Measurements from ENCODE around the gene KNSTRN.

Gene KNSTRN

DNA sequence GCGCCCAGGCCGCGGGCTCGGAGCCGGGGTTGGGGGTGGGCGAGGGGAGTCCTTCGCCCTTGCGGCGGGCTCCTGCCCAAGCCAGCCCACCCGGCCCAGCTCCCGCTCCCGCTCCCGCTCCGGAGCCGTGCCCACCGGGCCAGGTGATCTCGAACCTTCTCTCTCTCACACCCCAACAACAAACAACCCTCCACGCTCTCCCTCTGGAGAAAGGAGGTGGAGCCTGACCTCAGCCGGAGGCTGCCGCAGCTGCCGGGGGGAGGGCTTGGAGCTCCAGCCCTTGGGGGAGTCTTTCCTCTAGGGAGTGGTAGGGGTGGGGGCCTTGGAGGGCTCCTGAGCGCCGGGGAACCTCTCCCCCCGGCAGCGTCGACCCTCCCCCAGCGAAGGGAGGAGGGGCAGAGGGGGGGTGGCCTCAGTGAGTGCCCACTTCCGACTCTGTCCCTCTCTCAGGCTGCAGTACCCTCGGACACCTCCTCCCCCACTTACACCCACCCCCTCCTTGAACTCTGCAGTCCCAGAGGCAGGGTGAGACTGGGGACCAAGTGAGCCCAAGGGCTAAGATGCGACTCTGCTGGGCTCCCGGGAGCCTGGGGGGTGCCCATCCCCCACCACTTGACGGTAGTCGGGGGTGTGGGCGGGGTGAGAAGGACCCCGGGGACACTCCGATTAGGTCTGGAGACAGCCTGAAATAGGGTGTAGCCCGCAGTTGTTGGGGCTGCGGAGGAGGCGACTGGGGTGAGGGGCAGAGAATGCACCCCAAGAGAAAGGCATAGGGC is 53.8 kb downstream of the KNSTRN start:
- TF ChIP-seq, protein P1, sequence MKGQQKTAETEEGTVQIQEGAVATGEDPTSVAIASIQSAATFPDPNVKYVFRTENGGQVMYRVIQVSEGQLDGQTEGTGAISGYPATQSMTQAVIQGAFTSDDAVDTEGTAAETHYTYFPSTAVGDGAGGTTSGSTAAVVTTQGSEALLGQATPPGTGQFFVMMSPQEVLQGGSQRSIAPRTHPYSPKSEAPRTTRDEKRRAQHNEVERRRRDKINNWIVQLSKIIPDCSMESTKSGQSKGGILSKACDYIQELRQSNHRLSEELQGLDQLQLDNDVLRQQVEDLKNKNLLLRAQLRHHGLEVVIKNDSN (IDR thresholded peaks at IDR 0.05) = no peak
- TF ChIP-seq ZBTB7A (IDR thresholded peaks at IDR 0.05; ENCODE audit: low read depth) = no peak
- no peak for TF ChIP-seq TEAD4 (IDR thresholded peaks at IDR 0.05)
- TF ChIP-seq EP300 (IDR thresholded peaks at IDR 0.05; ENCODE audit: borderline replicate concordance) = no peak
- TF ChIP-seq CEBPB (IDR thresholded peaks at IDR 0.05) = no peak
- no peak for TF ChIP-seq EGR1 (IDR thresholded peaks at IDR 0.05)
- TF ChIP-seq, protein P2, sequence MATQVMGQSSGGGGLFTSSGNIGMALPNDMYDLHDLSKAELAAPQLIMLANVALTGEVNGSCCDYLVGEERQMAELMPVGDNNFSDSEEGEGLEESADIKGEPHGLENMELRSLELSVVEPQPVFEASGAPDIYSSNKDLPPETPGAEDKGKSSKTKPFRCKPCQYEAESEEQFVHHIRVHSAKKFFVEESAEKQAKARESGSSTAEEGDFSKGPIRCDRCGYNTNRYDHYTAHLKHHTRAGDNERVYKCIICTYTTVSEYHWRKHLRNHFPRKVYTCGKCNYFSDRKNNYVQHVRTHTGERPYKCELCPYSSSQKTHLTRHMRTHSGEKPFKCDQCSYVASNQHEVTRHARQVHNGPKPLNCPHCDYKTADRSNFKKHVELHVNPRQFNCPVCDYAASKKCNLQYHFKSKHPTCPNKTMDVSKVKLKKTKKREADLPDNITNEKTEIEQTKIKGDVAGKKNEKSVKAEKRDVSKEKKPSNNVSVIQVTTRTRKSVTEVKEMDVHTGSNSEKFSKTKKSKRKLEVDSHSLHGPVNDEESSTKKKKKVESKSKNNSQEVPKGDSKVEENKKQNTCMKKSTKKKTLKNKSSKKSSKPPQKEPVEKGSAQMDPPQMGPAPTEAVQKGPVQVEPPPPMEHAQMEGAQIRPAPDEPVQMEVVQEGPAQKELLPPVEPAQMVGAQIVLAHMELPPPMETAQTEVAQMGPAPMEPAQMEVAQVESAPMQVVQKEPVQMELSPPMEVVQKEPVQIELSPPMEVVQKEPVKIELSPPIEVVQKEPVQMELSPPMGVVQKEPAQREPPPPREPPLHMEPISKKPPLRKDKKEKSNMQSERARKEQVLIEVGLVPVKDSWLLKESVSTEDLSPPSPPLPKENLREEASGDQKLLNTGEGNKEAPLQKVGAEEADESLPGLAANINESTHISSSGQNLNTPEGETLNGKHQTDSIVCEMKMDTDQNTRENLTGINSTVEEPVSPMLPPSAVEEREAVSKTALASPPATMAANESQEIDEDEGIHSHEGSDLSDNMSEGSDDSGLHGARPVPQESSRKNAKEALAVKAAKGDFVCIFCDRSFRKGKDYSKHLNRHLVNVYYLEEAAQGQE (IDR thresholded peaks at IDR 0.05; ENCODE audit: low read depth) = no peak
- TF ChIP-seq FOXM1 (IDR thresholded peaks at IDR 0.05; ENCODE audit: borderline replicate concordance, low read depth) = no peak
- TF ChIP-seq CREB1 (IDR thresholded peaks at IDR 0.05; ENCODE audit: low read depth) = no peak
- no peak for TF ChIP-seq TAF1 (IDR thresholded peaks at IDR 0.05; ENCODE audit: low read depth)
- no peak for TF ChIP-seq RAD21 (IDR thresholded peaks at IDR 0.05; ENCODE audit: low read depth)
- no peak for TF ChIP-seq NFIC (IDR thresholded peaks at IDR 0.05)
- no peak for TF ChIP-seq YY1 (IDR thresholded peaks at IDR 0.05; ENCODE audit: low read depth)
- no peak for TF ChIP-seq TCF12 (IDR thresholded peaks at IDR 0.05; ENCODE audit: low read depth)
- TF ChIP-seq, protein P3, sequence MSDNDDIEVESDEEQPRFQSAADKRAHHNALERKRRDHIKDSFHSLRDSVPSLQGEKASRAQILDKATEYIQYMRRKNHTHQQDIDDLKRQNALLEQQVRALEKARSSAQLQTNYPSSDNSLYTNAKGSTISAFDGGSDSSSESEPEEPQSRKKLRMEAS (IDR thresholded peaks at IDR 0.05) = no peak

DNA sequence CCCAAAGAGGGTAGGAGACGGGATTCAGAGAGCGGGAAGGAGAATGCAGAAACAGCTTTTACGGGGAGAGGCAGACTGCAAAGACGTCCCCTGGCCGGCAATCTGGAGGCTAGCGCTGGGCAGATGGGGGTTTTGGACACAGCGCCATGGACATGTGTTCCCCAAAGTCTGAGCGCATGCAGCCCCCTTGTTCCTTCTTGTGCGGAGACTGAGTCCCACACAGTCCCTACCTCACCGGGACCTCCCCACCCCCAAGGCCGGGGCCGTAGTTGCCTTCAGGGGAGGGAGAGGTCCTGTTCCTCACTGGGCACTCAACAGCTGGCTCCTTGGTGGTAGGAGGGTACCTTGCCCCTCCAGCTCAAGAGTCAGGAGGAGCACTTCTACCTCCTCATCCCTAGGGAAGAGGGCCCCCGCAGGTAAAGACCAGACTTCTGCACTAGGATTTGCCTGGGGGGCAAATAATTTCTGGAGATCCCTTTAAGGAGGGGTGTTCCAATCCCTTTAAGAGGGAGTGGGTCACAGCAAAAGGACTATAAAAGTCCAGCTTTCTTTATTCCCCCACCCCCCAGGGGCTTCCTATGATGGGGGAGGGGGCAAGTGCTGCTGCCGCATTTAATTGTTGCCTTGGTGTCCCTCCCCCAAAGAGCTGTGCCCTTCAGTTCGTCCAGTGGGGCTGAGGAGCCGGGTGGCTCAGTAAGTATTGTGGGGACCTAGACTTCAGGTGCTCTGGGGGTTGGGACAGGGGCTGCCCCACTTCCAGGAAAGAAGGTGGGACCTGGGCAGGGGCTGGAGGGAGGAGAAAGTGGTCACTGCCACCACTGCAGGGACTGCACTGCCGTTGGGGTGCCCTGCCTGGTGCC is 54.6 kb downstream of the KNSTRN start:
- TF ChIP-seq, protein P1 (IDR thresholded peaks at IDR 0.05) = no peak
- TF ChIP-seq RAD21 (IDR thresholded peaks at IDR 0.05; ENCODE audit: low read depth) (no peak), EP300 (IDR thresholded peaks at IDR 0.05; ENCODE audit: borderline replicate concordance) (no peak), EGR1 (IDR thresholded peaks at IDR 0.05) (no peak), YY1 (IDR thresholded peaks at IDR 0.05; ENCODE audit: low read depth) (no peak)
- TF ChIP-seq, protein P2 (IDR thresholded peaks at IDR 0.05; ENCODE audit: low read depth) = no peak

DNA sequence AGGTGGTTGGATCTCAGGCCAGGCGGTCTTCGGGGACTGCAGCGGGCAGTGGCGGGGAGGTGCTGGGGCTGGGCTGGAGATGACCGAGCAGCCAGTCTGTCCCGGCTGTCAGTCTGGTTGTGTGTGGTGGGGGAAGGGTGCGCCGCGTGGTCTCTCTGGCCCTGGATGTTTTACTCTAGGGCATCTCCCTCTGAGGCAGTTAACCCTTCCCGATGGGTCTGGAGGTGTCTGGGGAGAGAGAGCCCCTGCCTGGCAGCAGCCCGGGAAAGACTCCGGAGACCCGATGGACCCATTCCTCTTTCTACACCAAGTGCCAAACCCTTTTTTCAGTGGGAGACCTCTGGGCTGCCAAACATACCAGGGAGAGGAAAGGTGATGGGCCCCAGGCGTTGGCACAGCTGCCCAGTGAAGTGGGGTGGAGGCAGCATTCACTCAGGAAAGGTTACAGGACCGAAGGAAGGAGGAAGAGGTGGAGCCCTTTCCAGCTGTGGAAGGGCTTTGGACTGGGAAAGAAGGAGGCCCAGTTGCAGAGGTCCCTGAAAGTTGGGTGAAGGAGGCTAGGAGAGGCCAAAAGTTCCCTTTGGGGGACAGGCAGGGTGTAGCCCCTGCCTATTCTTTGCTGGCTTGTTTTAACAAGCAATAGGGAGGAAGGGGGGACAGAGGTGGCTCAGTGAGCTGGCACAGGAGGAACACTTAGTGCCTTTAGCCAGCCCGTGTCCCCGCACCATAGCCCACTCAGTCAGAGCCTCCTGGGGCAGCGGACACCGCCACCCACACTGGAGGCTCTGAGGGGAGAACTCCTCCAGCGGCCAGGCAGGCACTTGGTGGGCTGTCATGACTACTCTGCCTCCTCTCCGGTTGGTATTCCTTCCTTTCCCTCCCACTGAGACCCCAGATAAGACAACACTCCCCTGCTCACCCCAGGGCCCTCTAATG is 55.5 kb downstream of the KNSTRN start:
- TF ChIP-seq TAF1 (IDR thresholded peaks at IDR 0.05; ENCODE audit: low read depth) (no peak), TEAD4 (IDR thresholded peaks at IDR 0.05) (no peak), EGR1 (IDR thresholded peaks at IDR 0.05) (no peak), FOXM1 (IDR thresholded peaks at IDR 0.05; ENCODE audit: borderline replicate concordance, low read depth) (no peak), ZBTB7A (IDR thresholded peaks at IDR 0.05; ENCODE audit: low read depth) (no peak), YY1 (IDR thresholded peaks at IDR 0.05; ENCODE audit: low read depth) (no peak), EP300 (IDR thresholded peaks at IDR 0.05; ENCODE audit: borderline replicate concordance) (no peak), CEBPB (IDR thresholded peaks at IDR 0.05) (no peak), NFIC (IDR thresholded peaks at IDR 0.05) (no peak), TCF12 (IDR thresholded peaks at IDR 0.05; ENCODE audit: low read depth) (no peak), RAD21 (IDR thresholded peaks at IDR 0.05; ENCODE audit: low read depth) (no peak), CREB1 (IDR thresholded peaks at IDR 0.05; ENCODE audit: low read depth) (no peak)
- TF ChIP-seq, protein P1 (IDR thresholded peaks at IDR 0.05) = no peak
- TF ChIP-seq, protein P2 (IDR thresholded peaks at IDR 0.05; ENCODE audit: low read depth) = no peak
- TF ChIP-seq, protein P3 (IDR thresholded peaks at IDR 0.05) = no peak
